ENCODE data around the gene HELB.

- TF ChIP-seq CTCF (IDR thresholded peaks at IDR 0.05) = no peak
- TF ChIP-seq POLR2AphosphoS5 (IDR thresholded peaks at IDR 0.05) = no peak
- TF ChIP-seq EP300 (IDR thresholded peaks at IDR 0.05) = no peak
Observed at GRCh38 chr12:66345956-66346355, 43.7 kb downstream of the HELB start.

Data from stomach (tissue), 4 donors.